ENCODE results near the gene STKLD1. TPM values are rescaled to one million over a fixed set of nuclear protein-coding genes. Genes with fewer than 3 reads are reported as not detected.
"Not testable (repeated sequence)": the region's sequence is repeated elsewhere in the genome, so short reads cannot be mapped to it uniquely, and the experiment has no call there.

STKLD1 gene
- under 1 TPM in 2 of 6 donors, not detected in 4; 0.18 to 0.61 TPM for polyA plus RNA-seq (ENCODE audit: low read depth in 6 of 6)

GRCh38 chr9:133375724-133376654, at the start of gene STKLD1, which contains the start of gene SURF4:
STKLD1 (plus strand) TSS chr9:133376366; CDS start chr9:133376474, 108 bp downstream.
SURF4 (minus strand) TSS chr9:133376060; CDS start chr9:133375969, 91 bp downstream.
- Mint-ChIP-seq H3K36me3 (no peaks in the 10 kb centered on the region), H3K27me3 (no peaks in the 10 kb centered on the region), H3K4me3 (peak within 1 kb of the TSS; percentile 90 to 96 (median 92)), H3K9me3 (no peaks in the 10 kb centered on the region), H3K27ac (peak within 1 kb of the TSS; percentile 84 to 96 (median 93)), H3K4me1 (peaks cover 25 to 47% (median 41%) of the 10 kb centered on the region in 3 donors)
- DNase-seq (peak; percentile 94), ATAC-seq (ENCODE audit: low read depth in 2 of 2) (peak; percentile 95 to 97)

- H3K4me3 Mint-ChIP-seq; H3K9me3 Mint-ChIP-seq; H3K36me3 Mint-ChIP-seq; DNase-seq; ATAC-seq (ENCODE audit: low read depth in 2 of 2); H3K27me3 Mint-ChIP-seq: not testable (repeated sequence)
- Mint-ChIP-seq H3K27ac (peak overlapping the region in 1 of 6 donors; percentile 11), H3K4me1 (peaks cover 16 to 22% (median 20%) of the 10 kb centered on the region in 3 donors)
Measured at GRCh38 chr9:133327021-133327420, 49.1 kb upstream of the STKLD1 start.

- Mint-ChIP-seq H3K27me3 (no peaks in the 10 kb centered on the region), H3K27ac (peak overlapping the region in 3 of 6 donors; percentile 19 to 68 (median 44)), H3K4me1 (peaks cover 19 to 27% (median 22%) of the 10 kb centered on the region in 3 donors), H3K9me3 (no peaks in the 10 kb centered on the region), H3K4me3 (no peak overlapping the region), H3K36me3 (peaks cover 0 to 7% of the 10 kb centered on the region in 2 donors)
- DNase-seq (no peak), ATAC-seq (ENCODE audit: low read depth in 2 of 2) (no peak)
Measured at GRCh38 chr9:133327834-133328484, 48.2 kb upstream of the STKLD1 start.

- not testable (repeated sequence) for H3K4me3 Mint-ChIP-seq; ATAC-seq (ENCODE audit: low read depth in 2 of 2); H3K27me3 Mint-ChIP-seq; H3K9me3 Mint-ChIP-seq; DNase-seq; H3K36me3 Mint-ChIP-seq
- peak overlapping the region in 3 of 6 donors; percentile 19 to 65 (median 24) for H3K27ac Mint-ChIP-seq
- peaks cover 21 to 38% (median 32%) of the 10 kb centered on the region in 3 donors for H3K4me1 Mint-ChIP-seq
Measured at GRCh38 chr9:133329306-133330156, 46.6 kb upstream of the STKLD1 start.

GRCh38 chr9:133331221-133331620, 44.9 kb upstream of the STKLD1 start:
- no peak for DNase-seq
- H3K4me1 Mint-ChIP-seq, result peaks cover 32 to 54% (median 45%) of the 10 kb centered on the region in 3 donors
- H3K27me3 Mint-ChIP-seq, result no peaks in the 10 kb centered on the region
- peak overlapping the region in 1 of 6 donors; percentile 58 for H3K27ac Mint-ChIP-seq
- H3K9me3 Mint-ChIP-seq, result no peaks in the 10 kb centered on the region
- ATAC-seq (ENCODE audit: low read depth in 2 of 2), result no peak
- peak overlapping the region in 1 of 8 donors; percentile 31 for H3K4me3 Mint-ChIP-seq
- H3K36me3 Mint-ChIP-seq, result peaks cover 0 to 7% of the 10 kb centered on the region in 2 donors

GRCh38 chr9:133331641-133332380, 44.4 kb upstream of the STKLD1 start:
- H3K9me3 Mint-ChIP-seq, result no peaks in the 10 kb centered on the region
- ATAC-seq (ENCODE audit: low read depth in 2 of 2), result no peak
- H3K27me3 Mint-ChIP-seq, result no peaks in the 10 kb centered on the region
- peaks cover 0 to 7% of the 10 kb centered on the region in 2 donors for H3K36me3 Mint-ChIP-seq
- DNase-seq, result no peak
- peaks cover 32 to 60% (median 51%) of the 10 kb centered on the region in 3 donors for H3K4me1 Mint-ChIP-seq
- no peak overlapping the region for H3K4me3 Mint-ChIP-seq
- peak overlapping the region in 2 of 6 donors; percentile 44 to 88 for H3K27ac Mint-ChIP-seq

GRCh38 chr9:133332381-133332730, 43.8 kb upstream of the STKLD1 start:
- Mint-ChIP-seq H3K4me3 (peak overlapping the region in 1 of 8 donors; percentile 62), H3K9me3 (no peaks in the 10 kb centered on the region), H3K27me3 (no peaks in the 10 kb centered on the region), H3K4me1 (peaks cover 32 to 61% (median 56%) of the 10 kb centered on the region in 3 donors), H3K36me3 (peaks cover 0 to 7% of the 10 kb centered on the region in 2 donors), H3K27ac (peak overlapping the region in 1 of 6 donors; percentile 88)
- ATAC-seq (ENCODE audit: low read depth in 2 of 2) (no peak), DNase-seq (no peak)

- Mint-ChIP-seq H3K4me3 (peak overlapping the region in 4 of 8 donors; percentile 49 to 71 (median 58)), H3K9me3 (no peaks in the 10 kb centered on the region), H3K27me3 (no peaks in the 10 kb centered on the region), H3K27ac (peak overlapping the region in 1 of 6 donors; percentile 62), H3K4me1 (peaks cover 35 to 66% (median 56%) of the 10 kb centered on the region in 3 donors), H3K36me3 (peaks cover 0 to 7% of the 10 kb centered on the region in 2 donors)
- ATAC-seq (ENCODE audit: low read depth in 2 of 2) (no peak), DNase-seq (no peak)
Measured at GRCh38 chr9:133333011-133333410, 43.2 kb upstream of the STKLD1 start.

- H3K4me1 Mint-ChIP-seq, result peaks cover 33 to 67% (median 56%) of the 10 kb centered on the region in 3 donors
- H3K27me3 Mint-ChIP-seq, result no peaks in the 10 kb centered on the region
- H3K4me3 Mint-ChIP-seq, result peak overlapping the region in 5 of 8 donors; percentile 30 to 97 (median 63)
- DNase-seq (no peak), ATAC-seq (ENCODE audit: low read depth in 2 of 2) (no peak)
- H3K9me3 Mint-ChIP-seq, result no peaks in the 10 kb centered on the region
- no peak overlapping the region for H3K27ac Mint-ChIP-seq
- peaks cover 0 to 7% of the 10 kb centered on the region in 2 donors for H3K36me3 Mint-ChIP-seq
Measured at GRCh38 chr9:133333566-133333965, 42.6 kb upstream of the STKLD1 start.

GRCh38 chr9:133334161-133334560, 42.0 kb upstream of the STKLD1 start:
- Mint-ChIP-seq H3K4me1 (peaks cover 32 to 70% (median 58%) of the 10 kb centered on the region in 3 donors), H3K36me3 (peaks cover 5 to 10% of the 10 kb centered on the region in 2 donors), H3K4me3 (peak overlapping the region in 7 of 8 donors; percentile 9 to 98 (median 63)), H3K9me3 (no peaks in the 10 kb centered on the region), H3K27ac (peak overlapping the region in 1 of 6 donors; percentile 54), H3K27me3 (no peaks in the 10 kb centered on the region)
- ATAC-seq (ENCODE audit: low read depth in 2 of 2) (no peak), DNase-seq (no peak)

- H3K4me3 Mint-ChIP-seq, result peak overlapping the region; percentile 88 to 98 (median 97)
- not testable (repeated sequence) for H3K27me3 Mint-ChIP-seq; DNase-seq; ATAC-seq (ENCODE audit: low read depth in 2 of 2); H3K9me3 Mint-ChIP-seq
- peaks cover 12 to 18% of the 10 kb centered on the region in 2 donors for H3K36me3 Mint-ChIP-seq
- peak overlapping the region in 2 of 6 donors; percentile 87 to 88 for H3K27ac Mint-ChIP-seq
- H3K4me1 Mint-ChIP-seq, result peaks cover 35 to 70% (median 62%) of the 10 kb centered on the region in 3 donors
Measured at GRCh38 chr9:133334888-133335287, 41.3 kb upstream of the STKLD1 start.

Measured in naive B cell (primary cell).